Tongue (tissue), 2 donors: ENCODE results near the gene SV2C. TPM values are rescaled to one million over a fixed set of nuclear protein-coding genes. Genes with fewer than 3 reads are reported as not detected.
"Not testable (repeated sequence)": the region's sequence is repeated elsewhere in the genome, so short reads cannot be mapped to it uniquely, and the experiment has no call there.

Source experiments
- DNase-seq: peaks from one replicate; pipeline ENCODE4 v3.0.0-alpha.2; 2015
- total RNA-seq: library from RNA; depleted of rRNA; stranded (reverse); fragments of >200 nt; gene quantifications from one replicate; pipeline ENCODE4 v1.2.3, GENCODE V29; 2014

Gene SV2C, protein sequence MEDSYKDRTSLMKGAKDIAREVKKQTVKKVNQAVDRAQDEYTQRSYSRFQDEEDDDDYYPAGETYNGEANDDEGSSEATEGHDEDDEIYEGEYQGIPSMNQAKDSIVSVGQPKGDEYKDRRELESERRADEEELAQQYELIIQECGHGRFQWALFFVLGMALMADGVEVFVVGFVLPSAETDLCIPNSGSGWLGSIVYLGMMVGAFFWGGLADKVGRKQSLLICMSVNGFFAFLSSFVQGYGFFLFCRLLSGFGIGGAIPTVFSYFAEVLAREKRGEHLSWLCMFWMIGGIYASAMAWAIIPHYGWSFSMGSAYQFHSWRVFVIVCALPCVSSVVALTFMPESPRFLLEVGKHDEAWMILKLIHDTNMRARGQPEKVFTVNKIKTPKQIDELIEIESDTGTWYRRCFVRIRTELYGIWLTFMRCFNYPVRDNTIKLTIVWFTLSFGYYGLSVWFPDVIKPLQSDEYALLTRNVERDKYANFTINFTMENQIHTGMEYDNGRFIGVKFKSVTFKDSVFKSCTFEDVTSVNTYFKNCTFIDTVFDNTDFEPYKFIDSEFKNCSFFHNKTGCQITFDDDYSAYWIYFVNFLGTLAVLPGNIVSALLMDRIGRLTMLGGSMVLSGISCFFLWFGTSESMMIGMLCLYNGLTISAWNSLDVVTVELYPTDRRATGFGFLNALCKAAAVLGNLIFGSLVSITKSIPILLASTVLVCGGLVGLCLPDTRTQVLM
- 0.31 TPM for total RNA-seq

DNA sequence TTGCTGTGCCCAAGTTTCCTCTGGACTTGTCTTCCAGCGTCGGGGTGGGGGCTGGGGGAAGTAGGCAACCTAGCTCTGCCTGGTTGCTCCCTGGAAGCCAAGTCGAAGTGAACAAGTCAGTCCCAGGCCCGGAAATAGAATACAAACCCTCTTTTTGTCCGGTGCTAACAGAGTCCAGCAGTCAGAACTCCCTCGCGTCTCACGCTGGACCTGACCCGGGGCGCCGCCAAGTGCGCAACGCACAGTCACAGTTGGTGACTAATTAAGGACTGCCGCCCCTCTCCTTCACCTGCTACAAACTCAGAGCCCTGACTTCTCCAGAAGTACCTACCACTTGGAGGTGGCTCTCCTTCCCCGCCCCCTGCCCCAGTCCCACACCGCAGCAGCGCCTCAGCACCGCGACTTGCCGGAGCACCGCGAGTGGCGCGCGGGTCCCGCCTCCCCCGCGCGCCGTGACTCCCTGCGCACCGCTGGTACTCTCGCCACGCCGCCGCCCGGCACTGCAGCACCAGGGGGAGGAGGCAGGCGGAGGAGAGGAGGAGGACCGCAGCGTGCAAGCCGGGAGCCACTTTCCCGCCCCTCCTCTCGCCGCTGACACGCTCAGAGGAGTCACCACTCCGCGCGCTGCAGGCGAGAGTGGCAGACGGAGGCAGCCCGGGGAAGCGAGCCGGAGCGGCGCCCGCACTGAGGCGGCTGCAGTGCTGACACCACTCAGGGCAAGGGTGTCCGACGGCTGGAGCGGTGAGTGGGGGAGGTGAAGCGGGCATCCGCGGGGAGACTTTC, at the start of gene SV2C:
Gene SV2C (plus strand): TSS at position 612 of the 783 bp plus-strand sequence. CDS start 48,368 bp downstream, outside the sequence.
- peak; percentile 45 for DNase-seq

- DNase-seq = not testable (repeated sequence)
These were observed 45.4 kb upstream of the SV2C start for GRCh38 chr5:76037736-76038151.

GRCh38 chr5:76038212-76038611, 45.0 kb upstream of the SV2C start:
- DNase-seq = no peak

DNA sequence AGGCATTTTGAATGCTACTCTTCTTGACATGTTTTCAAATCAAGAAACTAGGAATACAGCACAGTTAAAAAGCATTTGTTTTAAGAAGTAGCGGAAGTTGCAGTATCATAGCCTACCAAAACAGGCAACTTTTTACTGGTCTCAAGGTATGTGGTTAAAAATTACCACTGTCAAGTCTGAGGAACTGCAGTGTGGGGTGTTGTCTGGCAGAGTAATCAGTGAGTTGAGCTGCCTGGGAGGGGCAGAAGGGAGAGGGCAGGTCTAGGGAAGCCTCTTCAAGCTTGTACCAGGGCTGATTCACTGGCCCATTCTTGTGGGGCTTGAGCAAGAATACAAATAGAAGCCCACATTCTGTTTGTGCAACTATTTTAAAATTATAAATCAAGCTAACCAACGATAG, 42.4 kb upstream of the SV2C start:
- DNase-seq = no peak

DNA sequence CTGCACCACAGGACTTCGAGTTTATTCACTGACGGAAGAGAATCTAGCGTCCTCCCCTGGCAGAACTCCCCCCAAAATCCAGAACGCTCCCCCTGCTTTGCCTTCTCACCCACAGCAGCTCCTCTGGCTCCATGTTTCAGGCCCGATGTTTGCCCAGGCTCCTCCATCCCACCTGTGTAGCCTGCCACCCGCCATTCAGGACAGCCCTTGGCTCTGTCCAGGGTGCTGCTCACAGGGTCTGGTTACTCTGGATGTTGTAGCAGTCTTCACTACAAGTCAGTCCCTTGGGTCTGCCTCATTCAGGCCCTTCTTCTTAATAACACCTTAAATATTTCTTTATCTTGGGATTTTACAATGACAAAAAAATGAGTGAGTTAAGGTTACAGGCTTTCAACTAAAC, 41.3 kb upstream of the SV2C start:
- peak; percentile 20 for DNase-seq

DNA sequence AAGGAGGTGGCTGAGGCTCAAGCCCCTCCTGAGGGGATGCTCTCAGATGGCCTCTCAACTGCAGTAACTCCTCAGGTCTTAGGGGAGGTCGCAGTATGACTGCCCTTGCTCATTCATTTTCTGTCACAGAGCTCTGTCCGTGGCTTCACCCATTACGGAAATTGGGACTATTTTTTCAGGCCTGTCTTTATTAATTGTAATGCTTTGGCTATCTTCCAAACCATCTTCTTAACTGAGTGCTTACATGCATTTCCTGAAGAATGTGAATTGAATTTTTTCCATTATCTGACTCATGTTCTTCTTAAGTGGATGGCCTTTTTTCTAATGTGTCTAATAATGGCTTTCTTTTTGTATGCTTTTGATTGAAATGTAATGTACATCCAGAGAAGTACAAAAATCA, 36.4 kb upstream of the SV2C start:
- DNase-seq = no peak

- no peak for DNase-seq
These were observed 33.0 kb upstream of the SV2C start for GRCh38 chr5:76050134-76050533.

DNA sequence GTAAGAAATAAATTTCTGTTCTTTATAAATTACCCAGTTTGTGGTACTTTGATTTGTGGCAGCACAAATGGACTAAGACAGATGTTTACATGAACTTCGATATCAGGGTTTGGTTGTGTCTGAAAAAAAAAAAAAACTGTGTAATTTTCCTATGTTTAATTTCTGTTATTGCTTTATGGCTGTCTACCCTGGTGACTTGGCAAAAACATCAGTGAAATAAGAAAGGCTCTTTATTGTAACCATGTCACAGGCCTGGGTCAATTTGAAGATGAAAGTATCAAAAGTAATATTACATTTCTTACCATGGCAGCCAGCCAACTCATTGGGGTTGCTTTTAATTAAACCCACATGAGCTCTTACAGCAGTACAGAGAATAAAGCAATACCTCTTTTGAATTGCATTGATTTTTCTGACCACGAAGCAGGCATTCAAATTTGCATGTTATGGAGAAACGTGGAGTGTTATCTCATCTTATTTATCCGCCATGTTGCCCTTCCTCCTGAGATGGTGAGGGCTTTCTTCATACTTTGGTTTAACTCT, 20.6 kb upstream of the SV2C start:
- DNase-seq = no peak

DNA sequence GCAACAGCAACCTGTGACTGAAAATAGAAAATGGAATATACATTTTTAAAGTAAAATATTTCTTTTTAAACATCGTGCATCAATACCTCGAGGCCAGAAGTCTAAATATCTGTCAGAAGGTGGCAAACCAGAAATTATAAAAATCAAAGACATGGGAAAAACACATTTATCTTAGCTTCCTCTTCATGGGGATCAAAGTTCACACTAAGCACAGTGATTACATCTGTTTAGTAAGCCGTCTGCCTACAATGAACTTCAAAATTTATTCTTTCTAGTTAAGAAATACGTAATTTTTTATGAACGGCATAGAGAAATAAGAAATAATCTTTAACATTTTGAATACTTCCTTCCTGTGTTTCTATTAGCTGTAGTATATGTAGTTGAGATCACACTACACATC, 17.9 kb upstream of the SV2C start:
- DNase-seq = no peak

DNA sequence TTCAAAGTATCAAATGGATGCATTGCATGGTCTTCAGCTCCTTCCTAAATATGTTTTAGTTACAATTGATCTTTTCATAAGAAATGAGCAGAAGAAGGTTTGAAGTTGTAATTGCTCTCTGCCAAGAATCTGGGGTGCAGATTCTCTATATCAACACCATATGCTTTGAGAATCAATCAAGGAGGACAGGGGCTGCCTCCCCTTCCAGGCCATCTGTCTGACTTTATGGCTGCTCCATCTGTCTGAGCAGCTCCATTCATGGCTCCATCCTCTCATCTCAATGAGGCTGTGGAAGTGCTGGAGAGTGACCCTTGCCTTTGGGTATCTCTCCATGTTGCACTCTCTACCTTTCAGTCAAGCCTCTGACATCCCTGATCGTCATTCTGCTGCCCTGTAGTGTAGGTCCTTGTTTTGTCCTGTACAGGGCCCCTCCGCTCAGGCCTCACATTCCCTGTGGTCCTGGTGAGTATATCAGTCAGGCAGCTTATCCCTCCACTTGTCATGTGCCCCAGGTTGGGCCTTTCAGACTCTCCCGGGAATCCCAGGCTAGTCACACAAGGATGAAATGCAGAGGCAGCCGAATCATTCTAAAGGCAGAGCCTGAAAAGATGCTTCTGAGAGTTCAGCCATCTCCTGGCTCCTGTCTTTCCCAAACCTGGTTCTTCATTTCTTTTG, 14.0 kb upstream of the SV2C start:
- DNase-seq = no peak

DNA sequence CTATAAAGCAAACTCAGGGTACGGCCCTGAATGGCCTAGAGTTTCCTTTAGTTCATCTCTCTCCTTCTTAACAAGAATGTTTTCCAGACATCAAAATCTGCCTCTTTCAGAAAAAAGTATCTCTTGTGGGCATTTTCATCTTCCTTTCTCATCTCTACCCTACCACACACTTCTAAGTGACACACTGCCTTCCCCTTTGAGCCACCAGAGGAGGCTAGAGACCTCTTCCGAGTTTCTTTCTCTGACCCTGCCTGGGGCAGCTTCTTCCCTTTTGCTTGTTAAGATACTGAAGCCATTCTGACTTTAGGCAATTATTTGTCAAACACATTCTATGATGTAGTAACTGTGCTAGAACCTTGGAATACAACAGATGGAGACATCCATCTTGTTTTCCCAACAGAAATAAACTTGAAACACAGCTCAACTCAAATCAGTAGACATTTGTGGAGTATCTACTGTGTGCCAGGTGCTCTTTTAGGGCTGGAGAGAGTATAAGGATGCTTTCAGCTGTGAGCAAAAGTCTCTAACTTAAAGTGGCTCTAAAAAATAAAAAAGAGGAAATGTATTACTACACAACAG, 8.6 kb upstream of the SV2C start:
- DNase-seq = no peak

DNA sequence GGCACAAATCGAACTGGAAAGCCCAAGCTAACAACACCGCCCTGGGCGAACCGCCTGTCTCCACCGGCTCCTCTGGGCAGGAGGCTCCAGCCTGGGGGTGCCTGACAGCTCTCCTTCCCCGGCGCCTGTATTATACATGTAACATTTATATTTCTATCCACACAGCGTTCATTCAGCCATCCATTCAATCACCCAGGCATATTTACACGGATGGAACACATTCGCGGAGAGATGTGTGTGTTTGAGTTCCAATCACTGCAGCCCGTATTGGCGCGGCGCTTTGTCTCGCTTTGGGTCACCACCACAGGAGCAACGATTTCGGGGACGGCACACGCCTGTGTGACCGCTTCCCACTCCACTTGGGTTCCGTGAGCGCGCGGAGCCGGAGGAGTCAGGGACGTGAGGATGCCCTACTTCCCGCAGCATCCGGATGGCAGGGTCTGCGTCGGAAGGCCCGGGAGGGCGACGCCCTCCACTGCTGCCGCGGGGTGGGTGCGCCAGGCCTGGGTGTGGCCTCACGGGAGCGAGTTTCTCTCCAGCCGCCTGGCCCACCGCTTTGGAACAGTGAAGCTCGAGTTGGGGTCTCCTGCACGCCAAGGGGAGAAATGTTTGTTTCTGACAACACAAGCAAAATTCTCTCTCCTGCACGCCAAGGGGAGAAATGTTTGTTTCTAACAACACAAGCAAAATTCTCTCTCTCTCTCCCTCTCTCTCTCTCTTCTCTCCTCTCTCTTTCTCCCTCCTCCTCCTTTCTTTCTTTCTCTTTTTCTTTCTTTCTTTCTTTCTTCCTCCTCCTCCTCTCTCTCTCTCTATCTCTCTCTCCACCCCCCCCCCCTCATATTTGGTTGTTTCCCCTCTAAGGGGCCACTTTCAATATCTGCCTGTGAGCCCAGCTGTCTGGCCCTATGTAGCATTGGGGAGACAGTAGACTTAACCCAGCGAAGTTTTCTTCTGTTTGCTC, 1.1 kb upstream of the SV2C start:
- DNase-seq = no peak

GRCh38 chr5:76083555-76084495, 642 bp downstream of the SV2C start:
- no peak for DNase-seq

- no peak for DNase-seq
These were observed 1.5 kb downstream of the SV2C start for GRCh38 chr5:76084496-76085242.

DNA sequence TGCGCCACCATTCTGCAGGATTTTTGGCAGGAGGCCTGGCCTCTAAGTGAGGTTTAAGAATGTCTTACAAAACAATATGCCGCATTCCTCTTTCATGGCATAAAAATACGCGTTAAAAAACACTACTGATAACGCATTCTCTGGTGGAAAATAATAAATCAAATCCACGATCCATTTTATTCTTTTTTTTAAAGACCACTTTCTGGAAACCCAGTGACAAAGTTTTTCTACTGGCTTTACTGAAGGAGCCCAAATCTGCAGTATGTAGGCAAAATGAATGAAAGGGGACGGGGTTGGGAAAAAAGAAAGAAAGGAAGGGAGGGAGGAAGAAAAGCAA, 2.0 kb downstream of the SV2C start:
- no peak for DNase-seq

DNA sequence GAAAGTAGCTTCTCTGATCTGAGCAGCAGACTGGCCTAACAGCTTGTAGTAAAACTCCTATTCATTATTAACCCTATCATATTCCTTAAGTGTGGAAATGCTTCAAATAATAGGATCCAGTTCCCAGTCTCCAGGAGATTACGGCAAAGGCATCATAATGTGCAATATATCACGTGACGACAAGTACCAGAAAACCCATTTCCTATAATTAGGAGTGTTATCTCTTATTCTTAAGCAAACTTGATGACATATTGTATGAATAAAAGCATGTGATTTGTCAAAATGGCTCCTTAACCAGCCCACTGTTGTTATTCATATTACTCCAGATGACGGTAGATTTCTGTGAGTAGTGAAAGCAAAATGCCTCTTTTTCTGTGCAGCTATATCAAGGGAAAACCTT, 2.9 kb downstream of the SV2C start:
- no peak for DNase-seq

- DNase-seq = not testable (repeated sequence)
These were observed 6.0 kb downstream of the SV2C start for GRCh38 chr5:76089156-76089555.

DNA sequence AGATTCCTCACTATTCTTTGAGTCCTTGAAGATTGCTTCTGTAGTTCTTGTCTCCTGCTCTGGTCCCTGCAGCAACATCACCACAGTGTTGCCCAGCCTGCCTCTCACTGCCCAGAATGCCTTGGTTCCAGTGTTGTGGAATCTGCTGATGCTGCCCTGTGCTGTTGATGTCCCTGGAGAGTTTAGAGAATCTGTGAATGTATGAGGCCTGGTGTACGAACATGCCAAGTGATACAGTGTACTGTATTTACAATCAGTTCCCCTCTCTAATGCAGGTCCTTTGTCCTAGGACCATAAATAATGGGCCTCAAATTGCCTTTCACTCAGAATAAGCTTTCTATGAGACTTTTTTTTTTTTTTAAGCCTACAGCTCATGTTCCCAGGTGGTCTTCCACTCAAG, 8.2 kb downstream of the SV2C start:
- DNase-seq = no peak

GRCh38 chr5:76099286-76099702, 16.1 kb downstream of the SV2C start:
- no peak for DNase-seq
